MG63 (cell line): ENCODE data around the gene PIK3AP1. TPM values are rescaled to one million over a fixed set of nuclear protein-coding genes. Genes with fewer than 3 reads are reported as not detected.
"Not testable (repeated sequence)": the region's sequence is repeated elsewhere in the genome, so short reads cannot be mapped to it uniquely, and the experiment has no call there.

Source experiments
- DNase-seq: peaks from one replicate; pipeline ENCODE4 v3.0.0-alpha.2; 2020
- H3K27me3 ChIP-seq: fragments of 250-450 bp; sonication (Bioruptor Pico); 2 replicates; pipeline ENCODE4 v1.5.1; 2020; ENCODE audit warnings: mild to moderate bottlenecking, moderate library complexity
- H3K36me3 ChIP-seq: fragments of 250-450 bp; sonication (Bioruptor Pico); 2 replicates; pipeline ENCODE4 v1.5.1; 2020; ENCODE audit warnings: mild to moderate bottlenecking, moderate library complexity
- H3K4me3 ChIP-seq: fragments of 250-450 bp; sonication (Bioruptor Pico); 2 replicates; pipeline ENCODE4 v1.5.1; 2020; ENCODE audit warnings: mild to moderate bottlenecking, moderate library complexity
- H3K9me3 ChIP-seq: fragments of 250-450 bp; sonication (Bioruptor Pico); 2 replicates; pipeline ENCODE4 v1.5.1; 2020; ENCODE audit warnings: mild to moderate bottlenecking, moderate library complexity
- total RNA-seq: library from RNA; depleted of rRNA; stranded (reverse); fragments of >200 nt; shearing (Covaris generic); gene quantifications from 2 replicates; pipeline ENCODE4 v1.2.3, GENCODE V29; 2014; ENCODE audit warnings: low replicate concordance; rRNA removed

The PIK3AP1 gene
- total RNA-seq, 1 experiment from 2014 or later, result 1.2 TPM

DNA sequence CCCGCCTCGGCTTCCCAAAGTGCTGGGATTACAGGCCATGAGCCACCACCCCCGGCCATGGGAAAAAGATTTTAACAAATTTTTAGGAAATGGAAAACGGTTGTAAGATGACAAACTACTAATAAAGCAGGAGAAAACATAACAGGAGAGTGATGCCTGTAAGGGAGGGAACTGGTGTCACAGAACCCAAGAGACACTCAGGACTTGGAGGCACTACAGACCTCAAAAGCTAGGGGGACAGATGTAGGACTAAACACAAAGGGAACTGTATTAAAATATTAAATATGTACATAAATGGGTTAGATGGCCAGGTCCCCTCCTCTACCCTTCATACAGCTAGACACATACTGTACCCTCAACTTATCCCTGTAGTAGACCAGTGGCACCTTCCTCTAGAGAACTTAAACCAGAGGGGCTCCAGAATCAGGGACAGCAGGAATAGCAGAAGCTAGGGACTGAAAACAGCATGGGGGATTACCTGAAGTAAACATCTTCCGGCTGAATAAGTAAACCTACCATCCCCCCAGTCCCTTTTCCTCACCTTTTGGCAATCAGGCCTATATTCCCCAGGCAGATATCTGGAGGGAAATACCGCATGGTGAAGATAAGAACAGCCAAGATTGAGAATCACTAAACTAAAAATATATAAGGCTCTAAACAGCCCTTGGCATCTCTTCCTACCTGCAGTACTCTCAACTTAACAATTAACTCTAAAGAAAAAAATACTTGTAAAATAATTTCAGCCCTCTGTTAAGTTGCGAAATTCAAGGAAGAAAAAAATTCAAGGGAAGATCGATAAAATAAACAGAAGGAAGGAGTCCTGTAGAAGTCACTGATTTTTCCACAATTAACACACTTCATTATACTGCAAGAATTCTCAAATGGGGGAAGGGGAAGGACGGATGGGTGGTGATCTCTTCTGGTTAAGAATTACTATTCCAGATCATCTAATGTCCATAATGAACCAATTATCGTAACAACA, 149.0 kb downstream of the PIK3AP1 start:
- H3K9me3 ChIP-seq, result no peaks in the 10 kb centered on the region
- no peak for DNase-seq
- peaks cover 35% of the 10 kb centered on the region for H3K36me3 ChIP-seq
- H3K4me3 ChIP-seq, result no peak overlapping the region
- no peaks in the 10 kb centered on the region for H3K27me3 ChIP-seq

DNA sequence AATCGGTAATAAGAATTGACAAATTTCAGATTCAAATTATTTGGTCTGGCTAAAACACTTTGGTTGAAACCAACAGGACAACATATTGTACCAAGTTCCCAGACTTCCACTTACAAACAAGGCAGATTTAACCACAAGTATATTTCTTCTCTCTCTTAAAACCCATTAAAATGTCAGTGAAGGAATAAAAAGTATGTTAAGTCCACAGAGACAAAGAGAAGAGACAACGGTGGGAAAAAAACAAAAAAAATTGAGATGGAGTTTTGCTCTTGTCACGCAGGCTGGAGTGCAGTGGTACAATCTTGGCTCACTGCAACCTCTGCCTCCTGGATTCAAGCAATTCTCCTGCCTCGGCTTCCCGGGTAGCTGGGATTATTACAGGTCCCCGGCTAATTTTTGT, 149.8 kb downstream of the PIK3AP1 start:
- H3K9me3 ChIP-seq, result no peaks in the 10 kb centered on the region
- no peaks in the 10 kb centered on the region for H3K27me3 ChIP-seq
- H3K4me3 ChIP-seq, result no peak overlapping the region
- H3K36me3 ChIP-seq, result peaks cover 28% of the 10 kb centered on the region
- no peak for DNase-seq

DNA sequence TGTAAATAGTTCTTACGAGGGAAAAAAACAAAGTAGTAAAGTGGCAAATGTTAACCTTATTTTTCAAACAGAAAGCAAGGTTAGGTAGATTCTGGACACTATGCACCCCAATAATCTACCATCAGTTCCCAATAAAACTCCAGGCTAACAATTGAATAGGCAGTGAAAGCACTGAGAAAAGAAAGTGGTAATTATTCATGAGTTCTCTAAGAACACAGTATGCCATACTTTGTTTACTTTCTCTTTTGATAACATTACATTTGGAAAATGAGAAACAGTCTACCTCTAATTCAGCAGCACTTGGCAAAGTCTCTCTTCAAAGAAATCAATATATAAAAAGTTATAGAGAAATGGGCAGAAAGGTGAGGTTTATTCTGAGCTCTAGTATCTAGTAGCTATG, 151.9 kb downstream of the PIK3AP1 start:
- Histone ChIP-seq H3K36me3 (peaks cover 23% of the 10 kb centered on the region), H3K4me3 (no peak overlapping the region), H3K9me3 (no peaks in the 10 kb centered on the region), H3K27me3 (no peaks in the 10 kb centered on the region)
- DNase-seq, result no peak

DNA sequence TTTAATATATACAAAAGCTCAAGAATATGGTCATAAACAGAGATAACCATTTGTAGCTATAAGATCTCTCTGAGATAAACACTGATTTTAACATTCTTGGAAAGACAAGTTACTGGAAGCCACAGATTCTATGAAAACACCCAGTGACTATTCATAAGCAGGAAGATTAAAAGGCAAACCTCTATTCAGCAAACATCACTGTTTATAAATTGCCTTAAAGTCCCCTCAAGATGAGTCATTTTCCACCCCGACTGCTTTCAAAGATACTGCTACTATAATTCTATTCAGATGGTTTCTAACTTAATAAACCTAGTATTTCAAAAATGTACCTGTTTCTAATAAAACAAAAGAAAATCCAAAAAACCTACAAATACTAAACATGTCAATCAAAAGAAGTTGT, 154.5 kb downstream of the PIK3AP1 start:
- Histone ChIP-seq H3K36me3 (peaks cover 20% of the 10 kb centered on the region), H3K4me3 (no peak overlapping the region), H3K27me3 (no peaks in the 10 kb centered on the region), H3K9me3 (no peaks in the 10 kb centered on the region)
- DNase-seq, result no peak

DNA sequence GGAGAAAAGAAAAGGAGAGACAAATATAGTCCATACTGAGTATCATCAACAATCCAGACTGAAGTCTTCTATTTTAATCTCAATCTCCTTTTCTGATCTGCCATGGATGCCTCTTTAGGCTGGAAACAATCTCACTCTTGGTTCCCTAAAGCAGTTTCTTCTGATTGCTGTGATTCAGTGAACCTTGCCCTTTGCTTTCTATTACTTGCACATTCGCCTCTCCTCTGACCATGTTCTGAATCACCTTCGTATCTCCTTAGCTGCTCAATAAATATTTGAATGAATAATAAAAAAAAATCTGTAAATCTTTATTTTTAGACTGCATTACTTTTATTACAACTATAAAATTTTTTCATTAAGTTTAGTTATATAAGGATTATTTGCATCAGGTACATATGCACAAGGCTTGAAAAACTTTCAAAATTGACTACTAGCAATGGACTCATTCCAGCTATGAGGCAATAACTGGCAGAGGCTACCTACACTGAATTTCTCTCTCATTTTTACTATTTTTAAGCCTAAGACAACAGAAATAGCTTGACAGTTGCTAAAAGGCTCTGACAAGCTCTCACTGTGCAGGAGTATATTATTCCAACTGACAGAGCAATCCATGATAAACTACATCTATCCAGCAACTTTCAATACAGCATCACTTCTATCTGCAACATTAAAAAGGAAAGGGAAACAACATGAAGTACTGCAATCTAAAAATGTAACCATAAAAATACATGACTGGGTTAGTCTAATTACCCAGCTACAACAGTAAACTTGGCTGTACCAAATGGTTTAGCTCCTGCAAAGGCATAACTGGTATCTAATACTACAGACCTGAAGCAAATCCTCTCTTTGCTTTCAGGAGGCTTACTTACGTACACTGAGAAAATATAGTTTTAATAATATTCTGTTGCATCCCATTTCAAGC, 159.1 kb downstream of the PIK3AP1 start:
- H3K27me3 ChIP-seq, result no peaks in the 10 kb centered on the region
- H3K4me3 ChIP-seq, result no peak overlapping the region
- no peaks in the 10 kb centered on the region for H3K9me3 ChIP-seq
- DNase-seq, result no peak
- H3K36me3 ChIP-seq, result peaks cover 36% of the 10 kb centered on the region

DNA sequence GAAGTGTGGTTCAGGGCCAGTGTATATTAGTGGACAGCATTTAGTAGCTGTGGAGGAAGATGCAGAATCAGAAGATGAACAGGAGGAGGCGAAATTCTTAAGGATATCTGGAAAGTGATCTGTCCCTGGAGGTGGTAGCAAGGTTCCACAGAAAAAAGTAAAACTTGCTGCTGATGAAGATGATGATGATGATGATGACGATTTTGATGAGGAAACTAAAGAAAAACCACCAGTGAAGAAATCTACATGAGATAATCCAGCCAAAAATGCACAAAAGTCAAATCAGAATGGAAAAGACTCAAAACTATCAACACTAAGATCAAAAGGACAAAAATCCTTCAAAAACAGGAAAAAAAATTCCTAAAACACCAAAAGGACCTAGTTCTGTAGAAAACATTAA, 159.8 kb downstream of the PIK3AP1 start:
- Histone ChIP-seq H3K4me3 (no peak overlapping the region), H3K36me3 (peaks cover 38% of the 10 kb centered on the region), H3K27me3 (no peaks in the 10 kb centered on the region), H3K9me3 (no peaks in the 10 kb centered on the region)
- DNase-seq, result no peak

DNA sequence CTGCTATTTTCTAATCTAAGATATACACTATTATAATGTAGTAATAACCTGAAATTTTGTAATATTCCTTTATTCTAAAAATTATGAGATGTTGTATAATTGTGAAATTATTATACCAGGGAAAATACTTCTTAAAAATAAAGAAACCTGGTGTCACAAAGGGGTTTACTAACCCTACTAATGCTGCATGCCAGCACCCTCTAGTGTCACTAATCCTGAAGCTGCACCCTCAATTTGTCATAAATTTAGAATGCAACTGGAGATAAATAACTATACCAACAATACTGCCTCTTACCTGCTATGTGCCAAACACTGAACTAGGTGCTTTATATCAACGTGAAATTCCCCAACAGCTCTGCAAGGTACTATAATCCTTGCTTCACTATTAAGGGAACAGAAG, 164.3 kb downstream of the PIK3AP1 start:
- DNase-seq, result no peak
- no peaks in the 10 kb centered on the region for H3K9me3 ChIP-seq
- H3K4me3 ChIP-seq, result no peak overlapping the region
- peaks cover 47% of the 10 kb centered on the region for H3K36me3 ChIP-seq
- no peaks in the 10 kb centered on the region for H3K27me3 ChIP-seq

DNA sequence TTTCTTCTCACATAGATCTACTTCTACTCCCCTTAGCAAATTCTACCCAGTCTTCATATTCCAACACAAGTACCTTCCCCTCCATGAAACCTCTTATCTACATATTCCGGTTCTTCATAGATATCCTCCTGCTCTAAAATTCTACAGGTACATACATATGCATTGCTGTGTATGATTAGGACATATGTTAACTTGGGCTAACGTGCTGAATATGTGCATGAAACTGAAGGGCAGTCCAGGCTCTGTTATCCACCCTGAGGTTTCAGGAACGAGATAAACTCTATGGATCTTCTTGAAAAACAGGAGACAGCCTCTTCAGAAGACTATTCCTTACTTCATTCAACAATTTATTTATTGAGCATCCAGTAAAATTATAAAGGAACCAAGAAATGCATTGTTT, 165.0 kb downstream of the PIK3AP1 start:
- Histone ChIP-seq H3K4me3 (no peak overlapping the region), H3K9me3 (no peaks in the 10 kb centered on the region), H3K36me3 (peaks cover 52% of the 10 kb centered on the region), H3K27me3 (no peaks in the 10 kb centered on the region)
- DNase-seq, result no peak

DNA sequence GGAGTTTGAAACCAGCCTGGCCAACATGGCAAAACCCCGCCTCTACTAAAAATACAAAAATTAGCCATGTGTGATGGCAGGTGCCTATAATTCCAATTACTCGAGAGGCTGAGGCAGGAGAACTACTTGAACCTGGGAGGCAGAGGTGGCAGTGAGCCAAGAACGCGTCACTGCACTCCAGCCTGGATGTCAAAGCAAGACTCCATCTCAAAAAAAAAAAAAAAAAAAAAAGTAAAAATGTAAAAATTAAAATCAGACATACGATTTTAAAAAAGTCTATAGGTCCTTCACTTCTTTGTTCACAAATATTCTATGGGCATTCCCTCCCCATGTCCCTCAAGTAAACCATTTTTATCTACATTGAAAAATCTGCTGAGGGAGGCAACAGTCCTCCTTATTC, 171.7 kb downstream of the PIK3AP1 start:
- Histone ChIP-seq H3K9me3 (no peaks in the 10 kb centered on the region), H3K36me3 (peaks cover 76% of the 10 kb centered on the region), H3K27me3 (no peaks in the 10 kb centered on the region), H3K4me3 (no peak overlapping the region)
- DNase-seq, result no peak

DNA sequence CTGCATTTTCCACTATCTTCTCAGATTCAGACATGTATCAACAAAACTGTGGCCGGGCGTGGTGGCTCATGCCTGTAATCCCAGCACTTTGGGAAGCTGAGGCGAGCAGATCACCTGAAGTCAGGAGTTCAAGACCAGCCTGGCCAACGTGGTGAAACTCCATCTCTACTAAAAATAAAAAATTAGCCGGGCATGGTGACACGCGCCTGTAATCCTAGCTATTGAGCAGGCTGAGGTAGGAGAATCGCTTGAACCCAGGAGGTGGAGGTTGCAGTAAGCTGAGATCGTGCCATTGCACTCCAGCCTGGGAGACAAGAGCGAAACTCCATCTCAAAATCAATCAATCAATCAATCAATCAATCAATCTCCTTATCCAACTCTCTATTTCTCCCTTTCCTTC, 174.8 kb downstream of the PIK3AP1 start:
- peaks cover 75% of the 10 kb centered on the region for H3K36me3 ChIP-seq
- not testable (repeated sequence) for H3K9me3 ChIP-seq, DNase-seq, H3K27me3 ChIP-seq, H3K4me3 ChIP-seq

Other genes with a start within 250 kb of the PIK3AP1 start
- not detected in 2 replicates for gene TLL2, start 206.6 kb downstream of the PIK3AP1 start, total RNA-seq
- 28.2 and 45.5 TPM in 2 replicates for gene TM9SF3, start 133.5 kb downstream of the PIK3AP1 start, total RNA-seq
- gene LCOR, start 111.8 kb upstream of the PIK3AP1 start, total RNA-seq, result 4.3 and 6.8 TPM in 2 replicates